ENCODE data around the gene DYNC2H1. TPM values are rescaled to one million over a fixed set of nuclear protein-coding genes. Genes with fewer than 3 reads are reported as not detected.

The DYNC2H1 gene
- total and polyA plus RNA-seq, 4 donors: 0.77 to 3.3 (median 2.1) TPM

GRCh38 chr11:103418014-103418413 lies 308.8 kb downstream of the DYNC2H1 start:
- no peak for TF ChIP-seq HNF4G (IDR thresholded peaks at IDR 0.05)
- TF ChIP-seq ZBTB33 (IDR thresholded peaks at IDR 0.05): no peak
- TF ChIP-seq MAX (IDR thresholded peaks at IDR 0.05): no peak
- TF ChIP-seq FOXA2 (IDR thresholded peaks at IDR 0.05): no peak
- TF ChIP-seq JUND (IDR thresholded peaks at IDR 0.05): no peak
- no peak for TF ChIP-seq SP1 (IDR thresholded peaks at IDR 0.05)
- Histone ChIP-seq H3K4me1 (ENCODE audit: control insufficient read depth in 4 of 4, insufficient read depth in 4 of 4, low read length in 3 of 4) (no peaks in the 10 kb centered on the region), H3K36me3 (ENCODE audit: control insufficient read depth in 4 of 4, insufficient read depth in 3 of 4, low read depth in 1 of 4, low read length in 3 of 4) (no peaks in the 10 kb centered on the region), H3K9ac (ENCODE audit: low read depth in 1 of 2, low read length in 2 of 2) (no peak overlapping the region), H3K9me3 (ENCODE audit: control insufficient read depth in 4 of 4, low read length in 3 of 4) (no peaks in the 10 kb centered on the region), H3K27ac (ENCODE audit: low read depth in 1 of 2, low read length in 2 of 2) (no peak overlapping the region), H3K27me3 (ENCODE audit: control insufficient read depth in 4 of 4, insufficient read depth in 4 of 4, low read length in 3 of 4) (no peaks in the 10 kb centered on the region), H3K4me3 (ENCODE audit: low read depth in 1 of 3, low read length in 3 of 3) (no peak overlapping the region)
- no peak for DNase-seq (ENCODE audit: low spot score)

- Histone ChIP-seq H3K9me3 (ENCODE audit: control insufficient read depth in 4 of 4, low read length in 3 of 4) (no peaks in the 10 kb centered on the region), H3K4me1 (ENCODE audit: control insufficient read depth in 4 of 4, insufficient read depth in 4 of 4, low read length in 3 of 4) (no peaks in the 10 kb centered on the region), H3K9ac (ENCODE audit: low read depth in 1 of 2, low read length in 2 of 2) (no peak overlapping the region), H3K4me3 (ENCODE audit: low read depth in 1 of 3, low read length in 3 of 3) (no peak overlapping the region), H3K27me3 (ENCODE audit: control insufficient read depth in 4 of 4, insufficient read depth in 4 of 4, low read length in 3 of 4) (no peaks in the 10 kb centered on the region), H3K27ac (ENCODE audit: low read depth in 1 of 2, low read length in 2 of 2) (no peak overlapping the region), H3K36me3 (ENCODE audit: control insufficient read depth in 4 of 4, insufficient read depth in 3 of 4, low read depth in 1 of 4, low read length in 3 of 4) (no peaks in the 10 kb centered on the region)
- 90% methylated on average over 2 of the region's 2 CpGs for WGBS
- TF ChIP-seq FOXA2 (IDR thresholded peaks at IDR 0.05) (no peak), NR2F2 (IDR thresholded peaks at IDR 0.05) (no peak), RXRA (IDR thresholded peaks at IDR 0.05) (no peak), YY1 (IDR thresholded peaks at IDR 0.05) (no peak), MAX (IDR thresholded peaks at IDR 0.05) (no peak)
- no peak for DNase-seq (ENCODE audit: low spot score)
Measured at GRCh38 chr11:103420593-103420992, 311.4 kb downstream of the DYNC2H1 start.

GRCh38 chr11:103433386-103434072 lies 324.3 kb downstream of the DYNC2H1 start:
- no peak overlapping the region for H3K9ac ChIP-seq (ENCODE audit: low read depth in 1 of 2, low read length in 2 of 2)
- 71% methylated on average over 6 of the region's 6 CpGs for whole genome bisulfite sequencing
- no peak for DNase-seq (ENCODE audit: low spot score)
- no peak overlapping the region for H3K4me3 ChIP-seq (ENCODE audit: low read depth in 1 of 3, low read length in 3 of 3)
- H3K36me3 ChIP-seq (ENCODE audit: control insufficient read depth in 4 of 4, insufficient read depth in 3 of 4, low read depth in 1 of 4, low read length in 3 of 4): no peaks in the 10 kb centered on the region
- no peak overlapping the region for H3K27ac ChIP-seq (ENCODE audit: low read depth in 1 of 2, low read length in 2 of 2)
- H3K27me3 ChIP-seq (ENCODE audit: control insufficient read depth in 4 of 4, insufficient read depth in 4 of 4, low read length in 3 of 4): no peaks in the 10 kb centered on the region
- TF ChIP-seq CTCF (IDR thresholded peaks at IDR 0.05; ENCODE audit: low read depth, low read length, missing input control) (no peak), ZBTB33 (IDR thresholded peaks at IDR 0.05) (no peak)
- no peaks in the 10 kb centered on the region for H3K4me1 ChIP-seq (ENCODE audit: control insufficient read depth in 4 of 4, insufficient read depth in 4 of 4, low read length in 3 of 4)
- no peaks in the 10 kb centered on the region for H3K9me3 ChIP-seq (ENCODE audit: control insufficient read depth in 4 of 4, low read length in 3 of 4)

Data from liver (tissue), 9 donors.